ENCODE results near the gene GRM7.

GRM7 gene

DNA sequence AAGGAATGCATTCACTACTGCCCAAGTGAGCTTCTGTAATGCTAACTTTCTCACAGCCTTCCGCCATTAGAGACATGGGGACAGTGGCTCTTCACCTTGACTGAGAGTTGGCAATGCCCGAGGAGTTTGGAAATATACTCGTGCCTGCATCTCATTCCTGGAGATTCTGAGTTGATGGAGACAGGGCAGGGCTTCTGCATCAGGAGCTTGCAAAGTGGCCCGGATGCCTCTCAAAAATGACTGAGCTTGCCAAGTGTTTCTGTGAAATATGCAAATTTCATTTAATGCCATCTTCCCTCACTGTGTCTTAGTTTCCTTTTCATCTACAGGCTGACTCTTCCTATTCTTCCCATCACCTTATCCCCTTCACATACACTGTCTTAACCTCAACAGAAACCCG is 346.2 kb downstream of the GRM7 start (continued):
- TF ChIP-seq, protein P1, sequence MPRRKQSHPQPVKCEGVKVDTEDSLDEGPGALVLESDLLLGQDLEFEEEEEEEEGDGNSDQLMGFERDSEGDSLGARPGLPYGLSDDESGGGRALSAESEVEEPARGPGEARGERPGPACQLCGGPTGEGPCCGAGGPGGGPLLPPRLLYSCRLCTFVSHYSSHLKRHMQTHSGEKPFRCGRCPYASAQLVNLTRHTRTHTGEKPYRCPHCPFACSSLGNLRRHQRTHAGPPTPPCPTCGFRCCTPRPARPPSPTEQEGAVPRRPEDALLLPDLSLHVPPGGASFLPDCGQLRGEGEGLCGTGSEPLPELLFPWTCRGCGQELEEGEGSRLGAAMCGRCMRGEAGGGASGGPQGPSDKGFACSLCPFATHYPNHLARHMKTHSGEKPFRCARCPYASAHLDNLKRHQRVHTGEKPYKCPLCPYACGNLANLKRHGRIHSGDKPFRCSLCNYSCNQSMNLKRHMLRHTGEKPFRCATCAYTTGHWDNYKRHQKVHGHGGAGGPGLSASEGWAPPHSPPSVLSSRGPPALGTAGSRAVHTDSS (tag by site-specific recombination; IDR thresholded peaks at IDR 0.05), result no peak
- TF ChIP-seq ZNF596 (tag by site-specific recombination; IDR thresholded peaks at IDR 0.05) (no peak), EGR2 (tag by site-specific recombination; IDR thresholded peaks at IDR 0.05; ENCODE audit: low read depth) (no peak), ZNF792 (tag by site-specific recombination; IDR thresholded peaks at IDR 0.05) (no peak), ZFP37 (tag by site-specific recombination; IDR thresholded peaks at IDR 0.05) (no peak), GLI2 (tag by site-specific recombination; IDR thresholded peaks at IDR 0.05; ENCODE audit: borderline replicate concordance, low read depth) (no peak)
- TF ChIP-seq, protein P2, sequence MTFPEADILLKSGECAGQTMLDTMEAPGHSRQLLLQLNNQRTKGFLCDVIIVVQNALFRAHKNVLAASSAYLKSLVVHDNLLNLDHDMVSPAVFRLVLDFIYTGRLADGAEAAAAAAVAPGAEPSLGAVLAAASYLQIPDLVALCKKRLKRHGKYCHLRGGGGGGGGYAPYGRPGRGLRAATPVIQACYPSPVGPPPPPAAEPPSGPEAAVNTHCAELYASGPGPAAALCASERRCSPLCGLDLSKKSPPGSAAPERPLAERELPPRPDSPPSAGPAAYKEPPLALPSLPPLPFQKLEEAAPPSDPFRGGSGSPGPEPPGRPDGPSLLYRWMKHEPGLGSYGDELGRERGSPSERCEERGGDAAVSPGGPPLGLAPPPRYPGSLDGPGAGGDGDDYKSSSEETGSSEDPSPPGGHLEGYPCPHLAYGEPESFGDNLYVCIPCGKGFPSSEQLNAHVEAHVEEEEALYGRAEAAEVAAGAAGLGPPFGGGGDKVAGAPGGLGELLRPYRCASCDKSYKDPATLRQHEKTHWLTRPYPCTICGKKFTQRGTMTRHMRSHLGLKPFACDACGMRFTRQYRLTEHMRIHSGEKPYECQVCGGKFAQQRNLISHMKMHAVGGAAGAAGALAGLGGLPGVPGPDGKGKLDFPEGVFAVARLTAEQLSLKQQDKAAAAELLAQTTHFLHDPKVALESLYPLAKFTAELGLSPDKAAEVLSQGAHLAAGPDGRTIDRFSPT (tag by site-specific recombination; IDR thresholded peaks at IDR 0.05), result no peak
- TF ChIP-seq, protein P3, sequence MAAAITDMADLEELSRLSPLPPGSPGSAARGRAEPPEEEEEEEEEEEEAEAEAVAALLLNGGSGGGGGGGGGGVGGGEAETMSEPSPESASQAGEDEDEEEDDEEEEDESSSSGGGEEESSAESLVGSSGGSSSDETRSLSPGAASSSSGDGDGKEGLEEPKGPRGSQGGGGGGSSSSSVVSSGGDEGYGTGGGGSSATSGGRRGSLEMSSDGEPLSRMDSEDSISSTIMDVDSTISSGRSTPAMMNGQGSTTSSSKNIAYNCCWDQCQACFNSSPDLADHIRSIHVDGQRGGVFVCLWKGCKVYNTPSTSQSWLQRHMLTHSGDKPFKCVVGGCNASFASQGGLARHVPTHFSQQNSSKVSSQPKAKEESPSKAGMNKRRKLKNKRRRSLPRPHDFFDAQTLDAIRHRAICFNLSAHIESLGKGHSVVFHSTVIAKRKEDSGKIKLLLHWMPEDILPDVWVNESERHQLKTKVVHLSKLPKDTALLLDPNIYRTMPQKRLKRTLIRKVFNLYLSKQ (tag by site-specific recombination; IDR thresholded peaks at IDR 0.05; ENCODE audit: borderline replicate concordance), result no peak
- TF ChIP-seq, protein P4, sequence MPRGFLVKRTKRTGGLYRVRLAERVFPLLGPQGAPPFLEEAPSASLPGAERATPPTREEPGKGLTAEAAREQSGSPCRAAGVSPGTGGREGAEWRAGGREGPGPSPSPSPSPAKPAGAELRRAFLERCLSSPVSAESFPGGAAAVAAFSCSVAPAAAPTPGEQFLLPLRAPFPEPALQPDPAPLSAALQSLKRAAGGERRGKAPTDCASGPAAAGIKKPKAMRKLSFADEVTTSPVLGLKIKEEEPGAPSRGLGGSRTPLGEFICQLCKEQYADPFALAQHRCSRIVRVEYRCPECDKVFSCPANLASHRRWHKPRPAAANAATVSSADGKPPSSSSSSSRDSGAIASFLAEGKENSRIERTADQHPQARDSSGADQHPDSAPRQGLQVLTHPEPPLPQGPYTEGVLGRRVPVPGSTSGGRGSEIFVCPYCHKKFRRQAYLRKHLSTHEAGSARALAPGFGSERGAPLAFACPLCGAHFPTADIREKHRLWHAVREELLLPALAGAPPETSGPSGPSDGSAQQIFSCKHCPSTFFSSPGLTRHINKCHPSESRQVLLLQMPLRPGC (tag by site-specific recombination; IDR thresholded peaks at IDR 0.05), result no peak

DNA sequence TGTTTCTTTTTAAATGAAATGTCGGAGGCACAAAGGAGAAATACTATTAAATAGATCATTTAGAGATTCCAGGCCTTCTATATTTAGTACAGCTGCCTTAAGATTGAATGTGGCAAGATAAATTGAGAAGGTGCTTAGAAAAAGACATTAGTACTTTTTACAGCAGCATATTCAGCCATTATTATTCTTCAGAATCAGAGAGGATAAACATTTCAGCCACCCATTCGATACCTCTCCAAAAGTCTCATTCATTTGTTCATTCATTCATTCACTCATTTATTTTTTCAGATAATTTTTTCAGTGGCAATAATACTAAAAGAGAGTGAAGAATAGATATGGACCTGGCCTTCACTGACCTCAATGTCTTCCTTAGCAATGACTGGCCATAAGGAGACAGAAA is 347.0 kb downstream of the GRM7 start:
- H3K9me3 ChIP-seq (ENCODE audit: control insufficient read depth, insufficient read depth, low read depth, low read length), result no peaks in the 10 kb centered on the region
- H3K27ac ChIP-seq (ENCODE audit: extremely low read depth, low read depth, low read length), result no peak overlapping the region
- POLR2A ChIA-PET, result no interaction called here
- H3K4me1 ChIP-seq (ENCODE audit: control insufficient read depth, insufficient read depth, low read length), result no peaks in the 10 kb centered on the region
- no peak overlapping the region for H3K4me3 ChIP-seq (ENCODE audit: low read depth, low read length)
- H3K36me3 ChIP-seq (ENCODE audit: control insufficient read depth in 2 of 2, insufficient read depth in 1 of 2, low read length in 2 of 2), result no peaks in the 10 kb centered on the region
- CTCF ChIA-PET, result no interaction called here
- TF ChIP-seq, protein P5, sequence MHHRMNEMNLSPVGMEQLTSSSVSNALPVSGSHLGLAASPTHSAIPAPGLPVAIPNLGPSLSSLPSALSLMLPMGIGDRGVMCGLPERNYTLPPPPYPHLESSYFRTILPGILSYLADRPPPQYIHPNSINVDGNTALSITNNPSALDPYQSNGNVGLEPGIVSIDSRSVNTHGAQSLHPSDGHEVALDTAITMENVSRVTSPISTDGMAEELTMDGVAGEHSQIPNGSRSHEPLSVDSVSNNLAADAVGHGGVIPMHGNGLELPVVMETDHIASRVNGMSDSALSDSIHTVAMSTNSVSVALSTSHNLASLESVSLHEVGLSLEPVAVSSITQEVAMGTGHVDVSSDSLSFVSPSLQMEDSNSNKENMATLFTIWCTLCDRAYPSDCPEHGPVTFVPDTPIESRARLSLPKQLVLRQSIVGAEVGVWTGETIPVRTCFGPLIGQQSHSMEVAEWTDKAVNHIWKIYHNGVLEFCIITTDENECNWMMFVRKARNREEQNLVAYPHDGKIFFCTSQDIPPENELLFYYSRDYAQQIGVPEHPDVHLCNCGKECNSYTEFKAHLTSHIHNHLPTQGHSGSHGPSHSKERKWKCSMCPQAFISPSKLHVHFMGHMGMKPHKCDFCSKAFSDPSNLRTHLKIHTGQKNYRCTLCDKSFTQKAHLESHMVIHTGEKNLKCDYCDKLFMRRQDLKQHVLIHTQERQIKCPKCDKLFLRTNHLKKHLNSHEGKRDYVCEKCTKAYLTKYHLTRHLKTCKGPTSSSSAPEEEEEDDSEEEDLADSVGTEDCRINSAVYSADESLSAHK (tag by site-specific recombination; IDR thresholded peaks at IDR 0.05), result no peak
- no peak for TF ChIP-seq ZNF112 (tag by site-specific recombination; IDR thresholded peaks at IDR 0.05)
- TF ChIP-seq KLF16 (tag by site-specific recombination; IDR thresholded peaks at IDR 0.05), result no peak
- TF ChIP-seq, protein P6, sequence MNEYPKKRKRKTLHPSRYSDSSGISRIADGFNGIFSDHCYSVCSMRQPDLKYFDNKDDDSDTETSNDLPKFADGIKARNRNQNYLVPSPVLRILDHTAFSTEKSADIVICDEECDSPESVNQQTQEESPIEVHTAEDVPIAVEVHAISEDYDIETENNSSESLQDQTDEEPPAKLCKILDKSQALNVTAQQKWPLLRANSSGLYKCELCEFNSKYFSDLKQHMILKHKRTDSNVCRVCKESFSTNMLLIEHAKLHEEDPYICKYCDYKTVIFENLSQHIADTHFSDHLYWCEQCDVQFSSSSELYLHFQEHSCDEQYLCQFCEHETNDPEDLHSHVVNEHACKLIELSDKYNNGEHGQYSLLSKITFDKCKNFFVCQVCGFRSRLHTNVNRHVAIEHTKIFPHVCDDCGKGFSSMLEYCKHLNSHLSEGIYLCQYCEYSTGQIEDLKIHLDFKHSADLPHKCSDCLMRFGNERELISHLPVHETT (tag by site-specific recombination; IDR thresholded peaks at IDR 0.05), result no peak
- no peak for TF ChIP-seq OSR2 (tag by site-specific recombination; IDR thresholded peaks at IDR 0.05)
- TF ChIP-seq ZNF76 (tag by site-specific recombination; IDR thresholded peaks at IDR 0.05; ENCODE audit: borderline replicate concordance, low read depth), result no peak
- no peak for TF ChIP-seq GLIS1 (tag by site-specific recombination; IDR thresholded peaks at IDR 0.05)
- no peak for TF ChIP-seq ZNF155 (tag by site-specific recombination; IDR thresholded peaks at IDR 0.05)
- TF ChIP-seq ZNF654 (tag by site-specific recombination; IDR thresholded peaks at IDR 0.05; ENCODE audit: low read depth), result no peak
- no peak for TF ChIP-seq ZNF302 (tag by site-specific recombination; IDR thresholded peaks at IDR 0.05; ENCODE audit: low read depth)
- TF ChIP-seq ZNF239 (tag by site-specific recombination; IDR thresholded peaks at IDR 0.05), result no peak
- TF ChIP-seq, protein P7, sequence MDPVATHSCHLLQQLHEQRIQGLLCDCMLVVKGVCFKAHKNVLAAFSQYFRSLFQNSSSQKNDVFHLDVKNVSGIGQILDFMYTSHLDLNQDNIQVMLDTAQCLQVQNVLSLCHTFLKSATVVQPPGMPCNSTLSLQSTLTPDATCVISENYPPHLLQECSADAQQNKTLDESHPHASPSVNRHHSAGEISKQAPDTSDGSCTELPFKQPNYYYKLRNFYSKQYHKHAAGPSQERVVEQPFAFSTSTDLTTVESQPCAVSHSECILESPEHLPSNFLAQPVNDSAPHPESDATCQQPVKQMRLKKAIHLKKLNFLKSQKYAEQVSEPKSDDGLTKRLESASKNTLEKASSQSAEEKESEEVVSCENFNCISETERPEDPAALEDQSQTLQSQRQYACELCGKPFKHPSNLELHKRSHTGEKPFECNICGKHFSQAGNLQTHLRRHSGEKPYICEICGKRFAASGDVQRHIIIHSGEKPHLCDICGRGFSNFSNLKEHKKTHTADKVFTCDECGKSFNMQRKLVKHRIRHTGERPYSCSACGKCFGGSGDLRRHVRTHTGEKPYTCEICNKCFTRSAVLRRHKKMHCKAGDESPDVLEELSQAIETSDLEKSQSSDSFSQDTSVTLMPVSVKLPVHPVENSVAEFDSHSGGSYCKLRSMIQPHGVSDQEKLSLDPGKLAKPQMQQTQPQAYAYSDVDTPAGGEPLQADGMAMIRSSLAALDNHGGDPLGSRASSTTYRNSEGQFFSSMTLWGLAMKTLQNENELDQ (tag by site-specific recombination; IDR thresholded peaks at IDR 0.05; ENCODE audit: low read depth), result no peak
